HL-60 (cell line): ENCODE data around the gene TPM3.

Experiments used
- DNase-seq, 2 experiments: peaks; one replicate each; pipeline ENCODE4 v3.0.0-alpha.2; 2010 to 2020; ENCODE audit warnings: low read depth in 1 of 2, low spot score in 1 of 2
- H3K27ac ChIP-seq: fragments of 250-450 bp; sonication (Bioruptor Pico); replicated peaks from 2 replicates; pipeline ENCODE4 v1.5.1; 2020; ENCODE audit warnings: mild to moderate bottlenecking, moderate library complexity
- H3K27me3 ChIP-seq: fragments of 250-450 bp; sonication (Bioruptor Pico); 2 replicates; pipeline ENCODE4 v1.5.1; 2021; ENCODE audit warnings: mild to moderate bottlenecking, moderate library complexity; ENCODE audit not compliant: insufficient read depth, poor library complexity, severe bottlenecking
- H3K4me3 ChIP-seq: replicated peaks from 2 replicates; pipeline ENCODE4 v1.5.1; 2011; ENCODE audit warnings: mild to moderate bottlenecking, control low read depth, low read length; ENCODE audit not compliant: insufficient read depth
- CTCF ChIP-seq: IDR thresholded peaks from one replicate; pipeline ENCODE4 v1.5.1; 2011; ENCODE audit warnings: low read length, control low read depth, inconsistent platforms; ENCODE audit not compliant: insufficient read depth
- GABPA ChIP-seq: IDR thresholded peaks from 2 replicates; pipeline ENCODE4 v1.6.1; 2012; ENCODE audit warnings: low read depth
- POLR2AphosphoS5 ChIP-seq: IDR thresholded peaks from 2 replicates; pipeline ENCODE4 v1.6.1; 2012; ENCODE audit warnings: low read depth
- SPI1 ChIP-seq: IDR thresholded peaks from 2 replicates; pipeline ENCODE4 v1.6.1; 2012; ENCODE audit warnings: low read depth, mild to moderate bottlenecking, borderline replicate concordance
- TF ChIP-seq, protein P1 (sequence below): IDR thresholded peaks from 2 replicates; pipeline ENCODE4 v1.6.1; 2012; ENCODE audit warnings: low read depth; ENCODE audit not compliant: insufficient replicate concordance

Gene TPM3

DNA sequence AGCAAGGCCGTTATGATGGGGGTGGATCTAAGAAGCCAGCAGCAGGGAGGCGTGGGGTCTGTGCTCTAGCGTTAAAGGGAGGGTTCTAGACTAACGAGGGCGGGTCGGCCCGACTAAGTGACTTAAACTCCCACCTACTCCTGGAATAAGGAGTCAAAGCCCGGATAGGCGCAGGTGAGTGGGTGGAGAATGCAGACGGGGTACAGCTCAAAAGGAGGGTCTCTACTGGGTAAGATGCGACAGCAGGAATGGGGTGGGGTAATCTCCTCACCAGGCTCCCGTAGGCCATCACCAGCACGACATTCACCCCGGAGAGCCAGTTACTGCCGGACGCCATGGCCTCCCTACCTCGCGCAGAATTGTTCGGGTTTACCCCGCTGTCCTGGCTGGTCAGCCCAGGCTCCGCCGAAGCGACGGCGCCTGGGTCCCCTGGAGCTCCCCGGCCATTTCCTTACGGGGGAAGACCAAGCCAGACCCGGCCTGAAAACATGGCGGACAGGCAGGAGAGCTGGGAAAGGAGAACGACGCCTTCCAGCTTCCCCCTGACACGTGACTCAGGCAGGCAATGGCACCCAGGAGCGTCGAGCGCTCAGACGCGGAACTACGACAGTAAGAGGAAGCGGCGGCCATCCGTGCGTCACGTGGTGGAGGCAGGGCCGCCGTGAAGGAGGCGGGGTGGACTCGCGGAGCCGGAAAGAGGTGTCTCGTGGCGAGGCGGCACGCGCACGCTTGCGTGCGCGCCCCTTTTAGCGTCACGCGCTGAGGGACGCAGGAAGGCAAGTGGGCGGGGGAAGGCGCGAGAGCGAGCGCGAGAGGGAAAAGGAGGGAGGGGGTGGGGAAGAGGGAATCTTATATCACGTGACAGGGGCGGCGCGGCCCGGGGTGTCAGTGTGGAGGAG, 28.4 kb upstream of the TPM3 start, which contains the start of gene UBAP2L:
TSS of gene UBAP2L (plus strand) at position 885 of the 899 bp plus-strand sequence. CDS start 4,169 bp downstream, outside the sequence.
- TF ChIP-seq SPI1 (peak; percentile 92), POLR2AphosphoS5 (peak; percentile 93)
- TF ChIP-seq, protein P1, sequence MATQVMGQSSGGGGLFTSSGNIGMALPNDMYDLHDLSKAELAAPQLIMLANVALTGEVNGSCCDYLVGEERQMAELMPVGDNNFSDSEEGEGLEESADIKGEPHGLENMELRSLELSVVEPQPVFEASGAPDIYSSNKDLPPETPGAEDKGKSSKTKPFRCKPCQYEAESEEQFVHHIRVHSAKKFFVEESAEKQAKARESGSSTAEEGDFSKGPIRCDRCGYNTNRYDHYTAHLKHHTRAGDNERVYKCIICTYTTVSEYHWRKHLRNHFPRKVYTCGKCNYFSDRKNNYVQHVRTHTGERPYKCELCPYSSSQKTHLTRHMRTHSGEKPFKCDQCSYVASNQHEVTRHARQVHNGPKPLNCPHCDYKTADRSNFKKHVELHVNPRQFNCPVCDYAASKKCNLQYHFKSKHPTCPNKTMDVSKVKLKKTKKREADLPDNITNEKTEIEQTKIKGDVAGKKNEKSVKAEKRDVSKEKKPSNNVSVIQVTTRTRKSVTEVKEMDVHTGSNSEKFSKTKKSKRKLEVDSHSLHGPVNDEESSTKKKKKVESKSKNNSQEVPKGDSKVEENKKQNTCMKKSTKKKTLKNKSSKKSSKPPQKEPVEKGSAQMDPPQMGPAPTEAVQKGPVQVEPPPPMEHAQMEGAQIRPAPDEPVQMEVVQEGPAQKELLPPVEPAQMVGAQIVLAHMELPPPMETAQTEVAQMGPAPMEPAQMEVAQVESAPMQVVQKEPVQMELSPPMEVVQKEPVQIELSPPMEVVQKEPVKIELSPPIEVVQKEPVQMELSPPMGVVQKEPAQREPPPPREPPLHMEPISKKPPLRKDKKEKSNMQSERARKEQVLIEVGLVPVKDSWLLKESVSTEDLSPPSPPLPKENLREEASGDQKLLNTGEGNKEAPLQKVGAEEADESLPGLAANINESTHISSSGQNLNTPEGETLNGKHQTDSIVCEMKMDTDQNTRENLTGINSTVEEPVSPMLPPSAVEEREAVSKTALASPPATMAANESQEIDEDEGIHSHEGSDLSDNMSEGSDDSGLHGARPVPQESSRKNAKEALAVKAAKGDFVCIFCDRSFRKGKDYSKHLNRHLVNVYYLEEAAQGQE, result no peak
- H3K27ac ChIP-seq, result peak within 1 kb of the TSS; percentile 99
- H3K4me3 ChIP-seq, result peak within 1 kb of the TSS; percentile 88
- H3K27me3 ChIP-seq, result no peaks in the 10 kb centered on the region
- DNase-seq, result peak; percentile 99

- peak overlapping the region; percentile 99 for H3K27ac ChIP-seq
- no peaks in the 10 kb centered on the region for H3K27me3 ChIP-seq
- peak in 1 of 2 experiments; percentile 47 for DNase-seq
- H3K4me3 ChIP-seq, result peak overlapping the region; percentile 71
- no peak for TF ChIP-seq CTCF
- TF ChIP-seq GABPA, result no peak
- TF ChIP-seq POLR2AphosphoS5, result no peak
- TF ChIP-seq SPI1, result no peak
- TF ChIP-seq, protein P1, result no peak
Observed at GRCh38 chr1:154219541-154219940, 27.6 kb upstream of the TPM3 start.

DNA sequence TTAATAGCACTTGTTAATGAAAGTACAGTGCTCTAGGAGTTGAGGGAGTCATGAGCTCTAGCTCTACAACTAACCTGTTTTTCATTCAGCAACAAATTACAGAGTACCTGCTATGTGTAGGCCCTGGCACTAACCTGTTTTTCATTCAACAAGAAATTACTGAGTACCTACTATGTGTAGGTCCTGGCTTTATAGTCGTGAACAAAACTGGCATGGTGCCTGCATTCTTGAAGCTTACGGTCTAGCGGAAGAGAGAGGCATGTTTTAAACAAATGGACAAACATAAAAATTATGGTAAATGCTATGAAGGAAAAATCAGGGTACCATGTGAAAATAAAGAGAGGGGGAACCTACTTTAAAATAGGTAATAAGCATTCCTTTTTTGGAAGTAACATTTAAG, 26.6 kb upstream of the TPM3 start:
- peak overlapping the region; percentile 99 for H3K27ac ChIP-seq
- no peak for TF ChIP-seq GABPA
- no peak for TF ChIP-seq CTCF
- no peak for TF ChIP-seq SPI1
- TF ChIP-seq POLR2AphosphoS5, result no peak
- TF ChIP-seq, protein P1, result no peak
- peak overlapping the region; percentile 71 for H3K4me3 ChIP-seq
- DNase-seq, result no peak
- no peaks in the 10 kb centered on the region for H3K27me3 ChIP-seq
